Coronary artery (tissue), 2 donors: ENCODE measurements around the gene PDZRN3.

Experiments
- DNase-seq: peaks from one replicate; pipeline ENCODE4 v3.0.0-alpha.2; 2017; ENCODE audit warnings: low spot score
- H3K27ac ChIP-seq, 2 donors: fragments of 200-600 bp; sonication (generic); one replicate each; pipeline ENCODE4 v1.5.1; 2016 to 2019
- H3K4me3 ChIP-seq: fragments of 200-600 bp; sonication (generic); 2 replicates; pipeline ENCODE4 v1.5.1; 2016; ENCODE audit warnings: mild to moderate bottlenecking, moderate library complexity
- TF ChIP-seq, protein P1 (sequence below): fragments of 200-600 bp; sonication (generic); IDR thresholded peaks from one replicate; pipeline ENCODE4 v1.5.1; 2019; ENCODE audit warnings: antibody characterized with exemption

PDZRN3 gene

DNA sequence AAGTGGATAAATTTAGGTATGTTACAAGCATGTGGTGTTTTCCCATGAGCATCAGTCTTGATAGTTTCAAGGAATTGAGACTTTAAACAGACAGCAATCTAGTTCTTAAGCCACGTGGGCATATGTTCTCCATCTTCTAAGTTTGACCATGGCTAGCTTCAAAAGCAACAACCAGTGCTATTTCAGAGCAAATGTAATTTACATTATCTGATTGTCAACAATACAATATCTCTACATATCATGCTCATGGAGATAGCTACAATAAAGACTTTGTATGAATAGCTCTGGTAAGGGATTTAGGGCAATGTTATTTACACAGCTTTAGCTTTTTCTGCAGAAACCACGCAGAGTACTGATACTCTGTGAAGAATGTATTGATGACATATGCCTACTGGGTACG, 38.8 kb upstream of the PDZRN3 start:
- DNase-seq, result no peak
- no peak overlapping the region for H3K27ac ChIP-seq
- no peak overlapping the region for H3K4me3 ChIP-seq
- TF ChIP-seq, protein P1, sequence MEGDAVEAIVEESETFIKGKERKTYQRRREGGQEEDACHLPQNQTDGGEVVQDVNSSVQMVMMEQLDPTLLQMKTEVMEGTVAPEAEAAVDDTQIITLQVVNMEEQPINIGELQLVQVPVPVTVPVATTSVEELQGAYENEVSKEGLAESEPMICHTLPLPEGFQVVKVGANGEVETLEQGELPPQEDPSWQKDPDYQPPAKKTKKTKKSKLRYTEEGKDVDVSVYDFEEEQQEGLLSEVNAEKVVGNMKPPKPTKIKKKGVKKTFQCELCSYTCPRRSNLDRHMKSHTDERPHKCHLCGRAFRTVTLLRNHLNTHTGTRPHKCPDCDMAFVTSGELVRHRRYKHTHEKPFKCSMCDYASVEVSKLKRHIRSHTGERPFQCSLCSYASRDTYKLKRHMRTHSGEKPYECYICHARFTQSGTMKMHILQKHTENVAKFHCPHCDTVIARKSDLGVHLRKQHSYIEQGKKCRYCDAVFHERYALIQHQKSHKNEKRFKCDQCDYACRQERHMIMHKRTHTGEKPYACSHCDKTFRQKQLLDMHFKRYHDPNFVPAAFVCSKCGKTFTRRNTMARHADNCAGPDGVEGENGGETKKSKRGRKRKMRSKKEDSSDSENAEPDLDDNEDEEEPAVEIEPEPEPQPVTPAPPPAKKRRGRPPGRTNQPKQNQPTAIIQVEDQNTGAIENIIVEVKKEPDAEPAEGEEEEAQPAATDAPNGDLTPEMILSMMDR, result no peak

DNA sequence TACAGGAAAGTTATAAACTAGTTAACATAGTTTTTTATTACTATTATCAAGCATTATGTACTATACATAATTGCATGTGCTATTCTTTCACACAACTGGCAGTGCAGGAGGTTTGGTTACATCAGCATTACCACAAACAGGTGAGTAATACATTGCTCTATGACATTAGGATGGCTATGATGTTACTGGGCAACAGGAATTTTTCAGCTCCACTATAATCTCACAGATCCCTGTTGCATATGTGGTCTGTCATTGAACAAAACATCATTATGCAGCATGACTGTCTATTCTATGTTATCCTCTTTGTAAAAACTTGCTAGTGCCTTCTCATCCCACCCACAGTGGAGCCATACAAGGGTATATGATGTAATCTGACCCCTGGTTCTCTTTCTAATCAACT, 36.5 kb upstream of the PDZRN3 start:
- no peak for DNase-seq
- TF ChIP-seq, protein P1, result no peak
- Histone ChIP-seq H3K27ac (no peak overlapping the region), H3K4me3 (no peak overlapping the region)

DNA sequence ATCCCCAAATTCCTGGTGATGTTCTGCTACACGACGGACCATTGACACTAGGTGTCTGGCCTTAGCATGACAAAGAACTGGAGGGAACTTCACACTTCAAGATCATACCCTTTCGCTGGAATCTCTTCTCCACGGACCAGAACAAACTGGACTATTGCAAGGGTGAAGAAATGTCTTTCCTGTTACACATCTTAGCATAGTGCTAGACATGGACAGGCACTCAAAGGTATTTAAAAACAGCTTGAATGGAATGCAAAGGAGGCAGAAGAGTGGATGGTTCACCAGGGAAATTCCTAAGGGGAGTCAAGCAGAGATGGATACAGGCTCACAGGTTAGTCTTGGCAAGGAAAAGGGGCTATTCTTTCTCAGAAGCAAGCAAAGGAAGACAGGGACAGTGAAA, 33.5 kb upstream of the PDZRN3 start:
- TF ChIP-seq, protein P1, result no peak
- DNase-seq, result no peak
- Histone ChIP-seq H3K4me3 (no peak overlapping the region), H3K27ac (no peak overlapping the region)

DNA sequence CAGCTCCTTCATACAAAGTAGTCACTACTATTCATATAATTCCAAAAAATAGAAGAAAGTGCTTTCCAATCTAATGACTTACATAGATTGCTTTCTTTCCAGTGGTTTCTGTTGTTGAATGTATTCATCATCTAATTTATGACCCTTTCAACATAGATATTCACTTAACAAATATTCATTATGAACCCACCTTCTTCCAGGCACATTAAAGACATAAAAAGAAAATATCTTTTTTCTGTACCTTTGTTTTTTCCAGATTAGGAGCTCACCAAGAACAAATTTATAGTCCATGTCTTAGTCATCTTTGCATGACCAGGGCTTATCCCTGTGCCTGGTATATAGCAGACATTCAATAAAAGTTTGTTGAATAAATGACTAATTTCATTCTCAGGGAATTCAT, 32.4 kb upstream of the PDZRN3 start:
- Histone ChIP-seq H3K27ac (no peak overlapping the region), H3K4me3 (no peak overlapping the region)
- no peak for DNase-seq
- TF ChIP-seq, protein P1, result no peak

DNA sequence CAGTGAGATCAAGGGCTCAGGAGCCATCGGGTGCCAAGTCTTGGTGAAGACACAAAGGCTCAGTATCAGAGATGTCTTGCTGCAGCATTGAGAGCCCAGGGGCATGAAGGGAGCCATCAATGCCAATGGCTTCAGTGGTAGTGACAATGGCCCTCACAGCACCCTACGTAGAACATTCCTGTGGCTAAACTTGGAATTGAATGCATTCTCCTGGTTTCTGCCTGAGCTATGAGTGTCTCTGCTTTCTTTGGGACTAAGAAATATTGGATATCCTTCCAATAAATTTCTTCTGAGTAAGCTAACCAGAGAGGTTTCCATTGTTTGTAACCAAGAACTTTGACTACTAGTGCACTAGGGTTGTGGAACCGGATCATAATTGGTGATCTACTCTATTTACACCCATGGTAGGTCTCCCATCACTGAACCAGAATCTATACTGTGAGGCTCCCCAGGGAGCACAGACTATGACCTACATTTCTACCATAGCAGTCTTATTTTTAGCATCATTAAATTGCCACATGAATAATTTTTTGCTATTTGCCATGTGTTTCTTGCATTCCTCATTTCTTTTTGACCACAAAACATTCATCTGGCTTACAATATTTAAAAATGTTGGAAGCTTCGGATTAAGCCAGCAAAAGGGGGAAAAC, 31.6 kb upstream of the PDZRN3 start:
- no peak for DNase-seq
- TF ChIP-seq, protein P1, result no peak

DNA sequence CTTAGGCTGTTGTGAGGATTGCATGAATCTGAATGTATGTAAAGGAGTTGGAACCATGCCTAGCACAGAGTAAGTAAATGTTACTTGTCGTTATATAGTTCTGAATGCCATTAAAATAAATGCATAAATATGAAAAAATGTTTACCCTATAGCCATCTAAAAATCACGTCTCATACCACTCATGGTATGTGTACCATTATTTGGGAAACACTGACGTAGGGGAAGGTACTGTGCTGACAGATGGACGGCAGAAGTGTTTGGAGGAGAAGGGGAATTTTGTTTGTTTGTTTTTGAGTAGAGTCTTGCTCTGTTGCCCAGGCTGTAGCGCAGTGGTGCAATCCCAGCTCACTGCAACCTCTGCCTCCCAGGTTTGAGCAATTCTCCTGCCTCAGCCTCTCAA, 30.5 kb upstream of the PDZRN3 start:
- H3K4me3 ChIP-seq, result no peak overlapping the region
- TF ChIP-seq, protein P1, result no peak
- DNase-seq, result no peak
- H3K27ac ChIP-seq, result no peak overlapping the region

More for the DNA sequence above, 31.6 kb upstream of the PDZRN3 start:
- Histone ChIP-seq H3K27ac (no peak overlapping the region), H3K4me3 (no peak overlapping the region)

DNA sequence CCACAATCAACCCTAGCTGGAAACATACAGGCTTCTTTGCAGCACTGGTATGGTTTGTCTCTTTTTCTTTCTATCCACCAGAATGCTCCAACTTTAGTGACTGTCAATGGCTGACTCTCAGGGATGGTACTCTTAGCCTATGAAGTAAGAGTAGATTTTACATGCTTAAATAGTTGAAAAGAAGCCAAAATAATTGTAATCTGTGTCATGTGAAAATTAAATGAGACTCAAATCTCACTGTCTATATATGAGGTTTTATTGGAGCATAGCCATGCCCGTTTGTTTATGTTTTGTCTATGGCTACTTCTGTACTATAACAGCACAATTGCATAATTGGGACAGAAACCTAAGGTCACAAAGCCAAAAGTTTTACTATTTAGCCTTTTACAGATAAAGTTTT, 29.1 kb upstream of the PDZRN3 start:
- TF ChIP-seq, protein P1, result no peak

More for the DNA sequence above, 29.1 kb upstream of the PDZRN3 start:
- Histone ChIP-seq H3K27ac (no peak overlapping the region), H3K4me3 (no peak overlapping the region)
- no peak for DNase-seq
